Cerebellar nuclear complex (tissue), 1 donor: ENCODE measurements around the gene RHBDF1.
A peak's percentile ranks its signal among the peaks of the same experiment; 100 is the strongest.

Experiments
- DNase-seq, 2 experiments: peaks; one replicate each; lab custom pipeline; 2025; lab: John Stamatoyannopoulos, UW

Gene RHBDF1, protein sequence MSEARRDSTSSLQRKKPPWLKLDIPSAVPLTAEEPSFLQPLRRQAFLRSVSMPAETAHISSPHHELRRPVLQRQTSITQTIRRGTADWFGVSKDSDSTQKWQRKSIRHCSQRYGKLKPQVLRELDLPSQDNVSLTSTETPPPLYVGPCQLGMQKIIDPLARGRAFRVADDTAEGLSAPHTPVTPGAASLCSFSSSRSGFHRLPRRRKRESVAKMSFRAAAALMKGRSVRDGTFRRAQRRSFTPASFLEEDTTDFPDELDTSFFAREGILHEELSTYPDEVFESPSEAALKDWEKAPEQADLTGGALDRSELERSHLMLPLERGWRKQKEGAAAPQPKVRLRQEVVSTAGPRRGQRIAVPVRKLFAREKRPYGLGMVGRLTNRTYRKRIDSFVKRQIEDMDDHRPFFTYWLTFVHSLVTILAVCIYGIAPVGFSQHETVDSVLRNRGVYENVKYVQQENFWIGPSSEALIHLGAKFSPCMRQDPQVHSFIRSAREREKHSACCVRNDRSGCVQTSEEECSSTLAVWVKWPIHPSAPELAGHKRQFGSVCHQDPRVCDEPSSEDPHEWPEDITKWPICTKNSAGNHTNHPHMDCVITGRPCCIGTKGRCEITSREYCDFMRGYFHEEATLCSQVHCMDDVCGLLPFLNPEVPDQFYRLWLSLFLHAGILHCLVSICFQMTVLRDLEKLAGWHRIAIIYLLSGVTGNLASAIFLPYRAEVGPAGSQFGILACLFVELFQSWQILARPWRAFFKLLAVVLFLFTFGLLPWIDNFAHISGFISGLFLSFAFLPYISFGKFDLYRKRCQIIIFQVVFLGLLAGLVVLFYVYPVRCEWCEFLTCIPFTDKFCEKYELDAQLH

DNA sequence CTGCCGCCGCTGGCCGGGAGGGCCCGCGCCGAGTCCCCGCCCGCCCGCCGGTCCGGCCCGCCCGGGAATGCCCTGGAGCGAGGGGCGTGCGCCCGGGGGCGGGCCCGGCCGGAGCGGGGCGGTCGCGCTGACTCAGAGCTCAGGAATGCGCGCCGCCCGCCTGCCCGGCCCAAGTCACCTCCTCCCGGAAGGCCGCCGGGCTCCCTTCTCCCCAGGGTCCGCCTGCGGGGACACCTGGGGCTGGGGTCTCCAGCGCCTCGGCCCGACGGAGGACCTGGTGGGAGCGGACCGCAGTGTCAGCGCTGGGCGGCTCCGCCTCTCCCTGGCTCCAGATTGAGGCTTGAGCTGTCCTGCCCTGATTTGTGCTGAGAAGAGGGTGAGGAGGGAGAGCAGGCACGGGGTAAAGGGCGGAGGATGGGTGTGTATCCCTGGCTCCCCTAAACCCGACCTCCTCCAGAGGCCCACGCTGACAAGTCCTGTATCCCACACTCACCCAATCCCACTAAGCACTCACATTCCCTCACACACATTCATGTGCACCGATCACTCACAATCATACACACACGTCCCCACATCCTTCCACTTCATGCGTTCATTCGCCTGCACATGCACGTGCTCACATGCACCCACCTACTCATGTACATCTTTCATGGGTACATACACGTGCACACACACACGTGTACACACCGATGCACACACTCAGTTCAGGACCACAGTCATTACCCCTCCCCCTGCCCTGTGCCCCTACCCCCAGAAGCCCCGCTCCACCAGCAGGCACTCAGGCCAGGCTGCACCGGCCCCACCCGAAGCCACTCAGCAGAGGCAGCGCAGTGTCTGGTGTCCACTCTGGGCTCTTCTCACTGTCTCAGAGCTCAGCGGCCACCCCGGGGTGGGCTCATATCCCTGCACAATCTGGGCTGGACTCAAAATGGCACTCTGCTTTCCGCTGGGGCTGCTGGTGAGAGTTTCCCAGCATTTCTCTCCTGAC is at the start of gene RHBDF1:
RHBDF1 (minus strand) TSS at position 71 of the 988 bp plus-strand sequence. CDS start 7,616 bp downstream, outside the sequence.
- DNase-seq: no peak

DNA sequence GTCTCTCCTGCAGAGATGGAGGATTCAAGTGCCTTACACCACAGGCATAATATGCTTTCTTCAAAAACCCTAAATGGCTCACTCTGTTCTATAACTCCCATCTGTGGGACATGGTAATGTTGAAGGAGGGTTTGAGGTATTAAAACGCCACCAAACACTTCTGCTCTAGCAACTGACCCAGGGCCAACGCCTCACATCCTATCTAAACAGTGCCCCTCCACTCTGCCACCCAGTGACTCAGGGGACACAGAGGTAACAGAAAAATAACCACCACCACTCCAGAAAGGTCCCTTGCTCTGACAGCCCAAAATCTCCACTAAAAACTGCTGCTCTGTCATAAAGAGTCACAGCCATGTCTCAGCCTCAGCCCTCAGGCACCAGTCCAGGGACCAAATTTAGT is 48.3 kb upstream of the RHBDF1 start:
- no peak for DNase-seq

DNA sequence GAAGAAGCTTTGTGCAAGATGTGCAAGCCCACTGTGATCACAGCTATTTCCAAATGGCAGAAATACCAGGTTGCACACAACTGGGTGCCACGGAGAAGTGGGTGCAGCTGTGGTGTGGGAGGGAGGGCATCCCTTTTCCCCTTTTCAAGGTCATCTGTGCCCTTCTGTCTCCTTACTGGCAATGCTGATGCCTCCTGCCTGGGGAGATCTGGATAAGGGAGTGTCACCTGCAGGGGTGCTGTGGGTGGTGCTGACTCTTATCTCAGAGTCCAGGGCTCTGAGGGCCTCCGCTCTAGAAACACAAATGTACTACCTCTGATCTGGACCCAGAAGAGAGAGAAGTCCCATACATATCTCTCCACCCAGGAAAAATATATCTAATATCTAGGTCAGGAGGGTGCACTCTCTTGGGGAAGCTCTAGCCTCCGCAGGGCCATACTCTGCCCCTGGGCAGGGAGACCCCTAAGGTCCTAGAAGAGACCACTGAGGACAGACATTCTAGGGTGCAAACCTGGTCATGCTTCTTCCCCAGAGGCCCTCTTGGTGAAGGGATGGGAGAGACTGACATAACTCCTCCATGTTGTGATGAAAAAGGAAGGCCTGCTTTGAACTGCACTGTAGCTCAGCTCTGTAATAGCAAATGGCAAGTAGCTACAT is 47.5 kb upstream of the RHBDF1 start:
- no peak for DNase-seq

DNA sequence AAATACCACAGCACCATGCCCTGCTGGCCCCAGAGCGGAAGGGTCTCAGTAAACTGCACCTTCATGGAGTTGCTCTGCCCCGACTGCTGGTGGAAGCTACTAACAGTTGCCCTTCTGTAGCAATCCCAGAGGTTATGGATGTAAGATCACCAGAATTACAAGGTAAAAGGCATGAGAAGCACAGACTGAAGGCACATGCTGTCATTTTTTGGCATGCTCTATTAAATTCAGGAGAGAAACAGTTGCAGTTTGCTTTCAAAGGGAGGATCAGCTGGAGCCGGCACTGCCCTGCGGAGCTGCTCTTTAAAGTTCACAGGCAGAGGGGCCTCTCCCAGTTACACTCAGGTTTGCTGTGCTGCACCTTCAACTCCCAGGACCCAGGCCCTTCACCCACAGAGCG is 46.9 kb upstream of the RHBDF1 start:
- DNase-seq: no peak

DNA sequence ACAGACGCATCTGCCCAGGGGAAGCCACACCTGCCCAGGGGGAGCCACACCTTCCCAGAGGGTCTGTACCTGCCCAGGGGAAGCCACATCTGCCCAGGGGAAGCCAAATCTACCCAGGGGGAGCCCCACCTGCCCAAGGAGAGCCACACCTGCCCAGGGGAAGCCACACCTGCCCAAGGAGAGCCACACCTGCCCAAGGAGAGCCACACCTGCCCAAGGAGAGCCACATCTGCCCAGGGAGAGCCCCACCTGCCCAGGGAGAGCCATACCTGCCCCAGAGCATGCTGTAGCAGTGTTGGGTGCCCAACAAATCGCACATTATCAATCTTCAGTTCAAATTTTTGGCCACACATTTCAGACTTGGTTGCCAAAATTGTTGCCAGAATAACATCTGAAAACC is 46.4 kb upstream of the RHBDF1 start:
- DNase-seq: no peak

DNA sequence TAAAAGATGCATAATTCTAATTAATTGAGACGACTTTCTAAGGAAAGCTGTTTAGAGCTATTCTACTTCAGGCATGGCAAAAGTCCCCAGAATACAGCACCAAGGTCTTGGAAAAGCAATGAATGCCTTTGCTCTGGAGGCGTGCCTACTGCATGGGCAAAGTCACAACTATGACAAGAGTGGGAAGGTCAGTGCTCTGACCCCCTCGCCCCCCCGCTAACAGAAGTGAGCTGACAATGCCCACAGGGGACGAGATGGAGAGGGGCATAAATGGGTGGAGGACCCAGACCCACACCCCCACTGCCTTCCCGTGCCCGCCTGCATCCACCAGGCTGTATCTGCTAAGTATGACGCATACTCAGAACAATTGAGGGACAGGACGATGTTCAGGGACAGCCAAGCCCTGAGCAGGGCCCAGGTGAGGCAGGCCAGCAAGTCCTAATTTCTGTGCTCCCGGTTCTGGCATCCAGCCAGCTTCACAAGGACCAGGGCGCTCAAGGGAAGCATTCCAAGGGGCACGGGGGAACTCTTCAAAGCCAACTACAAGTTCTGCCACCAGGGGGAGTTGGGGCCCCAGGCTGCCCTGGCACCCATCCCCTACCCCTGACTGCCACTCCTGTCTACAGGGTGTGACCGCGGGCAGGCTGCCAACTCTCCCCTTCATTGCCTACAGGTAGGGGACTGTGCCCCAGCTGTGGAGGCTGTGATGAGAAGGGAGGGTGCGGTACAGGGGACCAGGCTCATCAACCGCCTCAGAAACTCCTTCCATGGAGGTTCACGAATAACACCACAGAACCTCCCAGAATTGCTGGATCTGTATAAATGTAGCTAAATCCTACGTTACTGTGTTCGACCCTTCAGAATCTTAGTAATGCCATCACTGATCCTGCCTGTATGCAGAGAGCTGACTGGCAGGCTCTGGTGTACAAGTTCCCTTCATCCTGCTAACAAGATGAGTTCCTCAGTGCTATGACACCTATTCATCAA is 45.2 kb upstream of the RHBDF1 start:
- no peak for DNase-seq

DNA sequence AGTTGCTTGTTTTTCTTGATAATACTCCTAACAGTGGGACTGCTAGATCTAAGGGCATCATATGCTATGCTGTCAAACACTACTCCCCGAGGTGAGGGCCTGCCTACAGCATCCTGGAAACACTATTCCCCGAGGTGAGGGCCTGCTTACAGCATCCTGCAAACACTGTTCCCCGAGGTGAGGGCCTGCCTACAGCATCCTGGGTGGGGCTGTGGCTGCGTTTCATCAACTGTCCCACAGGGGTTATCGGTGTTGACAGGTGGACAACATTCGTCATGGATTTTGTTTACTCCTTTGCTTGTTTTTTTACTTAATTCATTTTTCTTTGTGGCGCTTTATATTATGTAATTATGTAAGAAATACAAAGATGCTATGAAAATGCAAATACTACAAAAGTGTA is 43.6 kb upstream of the RHBDF1 start:
- no peak for DNase-seq

DNA sequence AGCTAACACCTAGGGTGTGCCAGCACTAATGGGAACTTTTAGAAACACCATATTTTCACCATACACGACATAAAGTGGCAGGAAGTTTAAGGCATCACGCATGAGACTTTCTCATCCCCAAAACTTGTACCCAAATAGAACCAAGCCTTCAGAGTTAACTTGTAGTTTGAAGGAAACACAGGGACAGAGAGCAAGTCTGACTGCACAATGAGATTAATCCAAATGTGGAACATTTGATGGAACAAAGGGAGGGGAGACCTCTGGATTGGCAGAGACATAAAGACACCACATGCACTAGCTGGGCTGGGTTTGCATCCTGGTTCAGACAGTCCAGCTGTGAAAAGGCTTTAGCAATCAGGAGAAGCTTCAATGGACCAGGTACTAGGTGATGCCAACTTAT is 41.9 kb upstream of the RHBDF1 start:
- no peak for DNase-seq

DNA sequence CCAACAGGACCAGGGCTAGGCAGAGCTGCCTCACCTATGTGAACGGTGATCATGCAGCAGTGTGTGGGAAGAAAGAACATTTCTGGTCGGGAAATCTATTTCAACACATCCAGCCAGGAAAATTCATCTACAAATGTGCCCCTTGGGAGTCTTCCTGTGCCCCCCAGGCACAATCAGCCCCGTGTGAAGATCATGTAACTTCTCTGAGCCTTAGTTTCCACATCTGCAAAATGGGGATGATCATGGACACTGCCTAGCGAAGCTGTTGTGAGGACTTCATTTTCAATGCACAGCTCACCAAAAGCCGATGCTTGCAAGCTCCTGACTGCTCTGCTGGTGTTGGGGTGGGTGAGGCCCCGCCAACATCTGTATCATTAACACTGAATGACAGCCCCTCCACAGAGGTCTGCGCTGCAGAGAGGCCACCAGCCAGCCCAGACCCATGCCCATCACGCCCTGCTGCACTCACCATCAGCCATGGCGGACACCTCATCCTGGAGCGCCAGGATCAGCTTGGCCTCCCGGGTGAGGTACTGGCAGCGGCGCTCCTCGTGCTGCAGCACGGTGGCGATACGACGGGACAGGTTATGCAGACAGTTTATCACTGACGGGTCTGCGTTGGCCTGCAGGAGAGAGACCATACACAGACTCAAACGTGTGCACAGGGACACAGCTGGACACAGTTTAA is 39.9 kb upstream of the RHBDF1 start:
- no peak for DNase-seq

DNA sequence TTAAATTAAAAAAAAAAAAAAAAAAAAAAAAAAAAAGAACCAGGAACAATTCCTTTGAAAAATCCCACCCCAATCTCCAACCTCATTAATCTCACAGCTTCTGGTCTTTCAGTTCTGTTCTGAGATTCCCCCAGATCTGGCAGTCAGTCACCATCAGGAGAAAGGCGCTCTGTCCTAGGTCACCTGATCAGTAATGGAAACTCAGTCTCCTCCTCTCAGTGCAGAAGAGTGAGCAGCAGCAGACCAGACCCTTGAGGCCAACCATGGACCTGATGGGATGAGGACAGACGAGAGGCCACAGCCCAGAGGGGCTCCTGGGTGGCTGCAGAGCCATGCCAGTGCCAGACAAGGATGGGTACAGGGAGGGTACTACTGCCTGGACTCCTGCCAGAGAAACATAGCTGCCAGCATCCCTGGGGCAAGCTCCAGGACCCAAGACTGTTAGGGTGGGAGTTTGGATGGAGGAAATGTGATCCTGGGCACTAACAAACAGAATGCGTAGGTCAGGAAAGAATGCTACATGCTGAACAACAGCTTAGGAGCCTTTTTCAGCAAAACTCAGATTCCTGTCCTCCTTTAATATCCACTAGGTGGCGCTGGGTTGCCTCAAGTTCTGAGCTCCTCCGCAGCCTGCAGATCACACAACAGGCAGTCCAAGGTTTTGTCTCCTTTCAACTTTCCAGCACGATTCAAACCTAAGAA is 34.3 kb upstream of the RHBDF1 start:
- no peak for DNase-seq

DNA sequence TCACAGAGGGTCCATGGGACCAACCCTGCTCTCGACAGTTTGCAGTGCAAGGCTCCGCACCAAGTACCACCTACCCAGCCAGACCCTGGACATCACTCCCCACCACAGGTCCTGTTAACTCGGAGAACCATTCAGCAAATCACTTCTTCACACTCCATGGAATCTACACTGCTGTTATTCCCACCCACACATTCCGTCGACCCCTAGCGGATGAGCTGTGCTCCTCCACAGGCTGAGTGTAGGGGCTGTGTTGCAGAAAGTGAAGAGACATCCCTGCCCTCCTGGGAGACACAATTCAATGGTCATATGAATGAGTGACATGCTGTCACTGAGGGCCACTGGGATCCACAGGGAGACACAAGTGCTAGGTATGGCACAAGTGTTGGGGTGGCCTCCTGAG is 33.1 kb upstream of the RHBDF1 start:
- no peak for DNase-seq

DNA sequence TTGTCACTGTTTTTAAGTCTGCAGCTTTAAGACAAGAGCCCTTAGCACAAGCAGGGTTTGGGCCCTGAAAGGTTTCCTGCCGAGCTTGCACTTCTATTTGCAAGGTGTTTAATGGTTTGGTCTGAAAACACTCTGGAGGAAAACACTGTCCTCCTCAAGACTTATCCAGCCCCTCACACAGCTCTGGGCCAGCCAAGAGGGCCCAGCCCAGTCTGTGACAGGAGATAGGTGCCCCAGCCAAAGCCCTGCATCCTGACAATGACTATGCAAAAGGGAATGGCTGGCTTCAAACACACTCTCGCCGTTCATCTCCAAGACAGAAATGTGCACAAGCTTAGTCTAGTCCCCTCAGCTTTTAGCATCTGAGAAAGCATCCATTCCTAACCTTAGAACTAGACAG is 32.5 kb upstream of the RHBDF1 start:
- no peak for DNase-seq

DNA sequence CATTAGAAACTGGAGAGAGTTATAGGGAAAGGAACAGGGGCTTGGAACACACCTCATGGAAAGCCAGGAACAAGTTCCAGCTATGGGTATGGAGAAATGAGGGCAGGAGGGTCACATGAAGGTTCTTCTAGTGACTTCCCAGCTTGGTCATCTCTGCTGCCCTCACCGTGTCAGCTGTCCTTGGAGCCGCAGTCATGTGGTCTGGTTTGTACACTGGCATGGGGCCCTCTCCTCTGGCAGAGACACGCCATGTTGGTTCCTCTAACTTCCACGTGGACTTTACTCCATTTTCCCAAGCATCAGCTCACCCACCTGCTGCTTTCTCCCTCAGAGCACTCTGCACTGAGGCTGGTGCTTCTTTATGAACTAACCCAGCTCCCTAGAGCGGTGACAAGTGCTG is 31.9 kb upstream of the RHBDF1 start:
- no peak for DNase-seq

DNA sequence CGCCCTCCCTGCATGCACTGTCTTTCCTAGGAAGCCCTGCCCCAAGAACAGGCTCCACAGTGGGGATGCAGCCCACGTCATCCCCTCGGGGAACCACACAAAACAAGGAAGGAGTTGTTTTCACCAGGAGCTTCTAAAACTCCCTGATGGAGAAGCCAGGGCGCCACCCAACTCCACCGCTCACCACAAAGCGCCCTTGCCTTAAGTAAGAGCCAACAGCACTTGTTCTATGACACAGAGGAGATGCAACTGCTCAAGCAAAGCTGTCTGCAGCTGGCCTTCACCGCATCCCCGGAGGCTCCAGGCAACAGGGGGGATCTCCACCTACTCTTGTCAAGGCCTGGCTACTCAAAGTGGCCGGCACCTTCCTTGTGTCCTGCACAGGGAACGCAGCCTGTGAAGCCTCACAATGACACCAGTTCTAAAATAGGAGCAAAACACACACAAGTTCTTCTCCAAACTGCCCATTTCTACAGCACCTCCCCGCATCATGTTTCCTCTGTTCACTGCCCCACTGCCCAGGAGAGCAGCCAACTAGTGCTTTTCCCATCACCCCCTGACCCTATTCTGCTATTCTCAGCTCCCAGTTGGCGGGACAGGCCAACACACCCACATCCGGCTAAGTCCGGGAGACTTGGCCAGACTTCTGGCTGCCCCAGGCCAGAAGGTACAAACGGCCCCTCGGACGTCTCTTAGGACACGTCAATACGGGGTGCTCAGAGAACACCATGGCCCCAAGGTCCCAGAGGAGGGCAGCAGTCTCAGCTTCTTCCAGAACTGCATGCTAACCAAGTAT is 29.8 kb upstream of the RHBDF1 start:
- no peak for DNase-seq

DNA sequence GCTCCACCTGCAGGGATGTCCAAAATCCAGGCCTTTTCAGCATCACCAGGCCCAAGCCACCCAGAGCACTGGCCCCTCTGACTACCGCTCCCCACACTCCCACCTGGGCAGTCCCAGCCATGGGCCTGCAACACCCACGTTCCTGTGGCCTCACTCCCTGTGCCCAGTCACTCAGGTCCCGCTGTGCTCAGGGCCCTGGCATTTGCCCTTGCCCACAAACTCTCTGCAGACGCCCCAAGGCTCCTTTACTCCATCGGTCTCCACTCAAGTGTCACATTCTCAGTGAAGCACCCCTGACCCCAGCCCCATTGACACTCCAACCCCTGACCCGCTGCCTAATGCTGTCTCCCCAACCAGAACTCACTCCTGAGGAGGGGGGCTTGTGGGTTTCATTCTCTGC is 29.2 kb upstream of the RHBDF1 start:
- no peak for DNase-seq

DNA sequence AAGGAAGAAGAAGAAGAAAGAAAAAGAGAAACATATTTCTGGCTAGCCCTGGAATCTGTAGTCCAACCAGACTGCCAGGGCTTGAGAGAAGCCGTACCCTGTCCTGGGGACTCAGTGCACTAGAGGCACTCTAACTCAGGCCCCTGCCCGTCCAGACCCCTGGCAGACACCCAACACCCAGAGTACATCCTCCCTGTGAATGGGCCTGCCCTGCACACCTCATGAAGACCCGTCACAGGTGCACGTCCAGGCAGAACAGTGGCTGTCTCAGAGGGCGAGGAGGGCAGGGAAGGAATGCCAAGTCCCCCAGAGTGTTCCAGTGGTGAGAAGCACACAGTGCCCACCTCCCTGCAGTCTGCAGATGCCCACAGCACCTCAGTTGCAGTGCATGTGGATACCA is 28.6 kb upstream of the RHBDF1 start:
- no peak for DNase-seq

DNA sequence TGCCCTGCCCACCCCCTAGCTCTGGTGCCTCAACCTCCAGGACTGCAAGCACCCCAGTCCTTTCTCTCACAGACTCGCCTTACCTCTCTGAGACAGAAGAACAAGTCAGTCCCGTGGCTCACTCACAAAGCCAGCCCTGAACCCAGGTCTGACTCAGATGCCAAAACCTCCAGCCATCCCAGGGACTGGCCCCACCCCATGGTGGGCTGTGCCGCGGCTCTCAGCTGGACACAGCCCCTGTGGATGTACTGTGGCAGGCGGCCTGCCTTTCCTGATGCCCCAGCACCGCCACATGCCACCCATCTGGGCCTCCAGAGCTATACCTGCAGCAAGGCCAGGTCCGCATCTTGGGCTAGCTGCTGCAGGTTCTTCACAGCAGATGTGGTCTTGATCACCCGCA is 25.4 kb upstream of the RHBDF1 start:
- DNase-seq: no peak

DNA sequence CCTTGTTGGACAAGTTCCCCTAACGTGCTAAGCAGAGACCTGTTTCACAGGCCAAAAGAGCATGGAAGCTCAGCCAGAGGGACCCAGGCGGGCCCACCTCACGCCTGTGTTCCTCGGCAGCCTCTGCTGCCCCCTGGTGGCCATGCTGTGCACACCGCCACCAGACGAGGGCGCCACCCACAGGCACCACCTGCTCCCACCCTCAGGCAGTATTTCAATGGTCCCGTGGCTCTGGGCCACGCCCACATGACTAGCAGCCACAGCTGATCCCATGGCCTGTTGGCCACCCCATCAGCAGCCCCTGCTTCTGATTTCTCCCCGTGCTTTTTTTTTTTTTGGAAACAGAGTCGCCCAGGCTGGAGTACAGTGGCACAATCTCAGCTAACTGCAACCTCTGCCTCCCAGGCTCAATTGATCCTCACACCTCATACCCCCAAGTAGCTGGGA is 24.5 kb upstream of the RHBDF1 start:
- DNase-seq: peak in 1 of 2 experiments; percentile 39
